A673 (cell line): ENCODE measurements around the gene SHC3.

ENCODE experiments used
- EZH2 ChIP-seq: fragments of 200-600 bp; sonication (generic); IDR thresholded peaks from 2 replicates; pipeline ENCODE4 v1.6.1; 2017; ENCODE audit warnings: borderline replicate concordance, low read depth, mild to moderate bottlenecking, mixed read lengths, antibody characterized with exemption, low read length; ENCODE audit not compliant: poor library complexity, severe bottlenecking
- TF ChIP-seq, protein P1 (sequence below): fragments of 300-800, 200-600 bp; sonication (generic); conservative IDR thresholded peaks from 2 replicates; pipeline ENCODE4 v1.5.1; 2017; ENCODE audit warnings: low read depth, mild to moderate bottlenecking, antibody characterized with exemption, low read length, moderate library complexity, mixed read lengths

DNA sequence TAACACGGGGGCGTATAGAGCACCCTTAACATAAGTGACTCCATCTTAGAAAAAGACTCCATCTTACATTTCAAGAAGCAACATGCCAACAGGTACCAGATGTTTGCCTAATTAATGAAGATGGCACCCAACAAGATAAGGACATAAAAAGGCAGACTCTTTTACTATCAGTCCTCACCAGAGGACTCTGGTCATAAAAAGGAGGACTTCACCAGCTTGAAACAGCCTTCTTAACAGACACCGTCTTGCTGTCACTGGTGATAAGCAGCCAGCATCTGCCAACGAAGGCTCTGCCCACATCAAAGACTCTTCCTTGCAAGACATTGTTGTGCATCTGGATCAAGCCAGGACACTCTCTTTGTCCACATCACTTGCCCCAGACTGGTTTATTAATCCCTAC lies 107.0 kb downstream of the SHC3 start:
- TF ChIP-seq, protein P1, sequence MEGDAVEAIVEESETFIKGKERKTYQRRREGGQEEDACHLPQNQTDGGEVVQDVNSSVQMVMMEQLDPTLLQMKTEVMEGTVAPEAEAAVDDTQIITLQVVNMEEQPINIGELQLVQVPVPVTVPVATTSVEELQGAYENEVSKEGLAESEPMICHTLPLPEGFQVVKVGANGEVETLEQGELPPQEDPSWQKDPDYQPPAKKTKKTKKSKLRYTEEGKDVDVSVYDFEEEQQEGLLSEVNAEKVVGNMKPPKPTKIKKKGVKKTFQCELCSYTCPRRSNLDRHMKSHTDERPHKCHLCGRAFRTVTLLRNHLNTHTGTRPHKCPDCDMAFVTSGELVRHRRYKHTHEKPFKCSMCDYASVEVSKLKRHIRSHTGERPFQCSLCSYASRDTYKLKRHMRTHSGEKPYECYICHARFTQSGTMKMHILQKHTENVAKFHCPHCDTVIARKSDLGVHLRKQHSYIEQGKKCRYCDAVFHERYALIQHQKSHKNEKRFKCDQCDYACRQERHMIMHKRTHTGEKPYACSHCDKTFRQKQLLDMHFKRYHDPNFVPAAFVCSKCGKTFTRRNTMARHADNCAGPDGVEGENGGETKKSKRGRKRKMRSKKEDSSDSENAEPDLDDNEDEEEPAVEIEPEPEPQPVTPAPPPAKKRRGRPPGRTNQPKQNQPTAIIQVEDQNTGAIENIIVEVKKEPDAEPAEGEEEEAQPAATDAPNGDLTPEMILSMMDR, result no peak
- no peak for TF ChIP-seq EZH2
